GM12878 (cell line): Measurements from ENCODE around the gene REG1B.

ENCODE experiments used
- CBFB ChIP-seq: IDR thresholded peaks from 2 replicates; pipeline ENCODE4 v1.6.1; 2016; ENCODE audit warnings: antibody characterized with exemption, low read depth
- CHD2 ChIP-seq: IDR thresholded peaks from 2 replicates; pipeline ENCODE4 v1.6.1; 2011; ENCODE audit warnings: low read depth, low read length, improper control_type of control experiment, borderline replicate concordance
- CREM ChIP-seq: IDR thresholded peaks from 2 replicates; pipeline ENCODE4 v1.6.1; 2014; ENCODE audit warnings: antibody characterized with exemption, low read depth
- CTCF ChIP-seq, 3 experiments: IDR thresholded peaks in 2 of 3; conservative IDR thresholded peaks in 1 of 3; 2 replicates each; pipeline ENCODE4 v1.5.1; 2011; ENCODE audit warnings: low read depth in 3 of 3, low read length in 3 of 3, mild to moderate bottlenecking in 3 of 3, control low read depth in 2 of 3, moderate library complexity in 2 of 3, inconsistent platforms in 1 of 3, mixed read lengths in 1 of 3; ENCODE audit not compliant: control insufficient read depth in 2 of 3, insufficient read depth in 1 of 3; ENCODE audit errors: extremely low read depth in 1 of 3
- ESRRA ChIP-seq: IDR thresholded peaks from 2 replicates; pipeline ENCODE4 v1.6.1; 2012; ENCODE audit warnings: mild to moderate bottlenecking, low read length, improper control_type of control experiment
- MYC ChIP-seq: IDR thresholded peaks from 2 replicates; pipeline ENCODE4 v1.6.1; 2011; ENCODE audit warnings: mild to moderate bottlenecking, low read length, moderate library complexity, inconsistent platforms; ENCODE audit not compliant: insufficient read depth, insufficient replicate concordance, insufficient read length, severe bottlenecking
- RAD21 ChIP-seq: IDR thresholded peaks from 2 replicates; pipeline ENCODE4 v1.6.1; 2011; ENCODE audit warnings: mild to moderate bottlenecking, low read depth, low read length, moderate library complexity; ENCODE audit not compliant: insufficient read depth
- TCF12 ChIP-seq: IDR thresholded peaks from 2 replicates; pipeline ENCODE4 v1.6.1; 2011; ENCODE audit warnings: low read depth, mild to moderate bottlenecking, low read length
- ZNF24 ChIP-seq: fragments of 450-650 bp; IDR thresholded peaks from 2 replicates; pipeline ENCODE4 v1.6.1; 2017; ENCODE audit warnings: antibody characterized with exemption, mild to moderate bottlenecking

DNA sequence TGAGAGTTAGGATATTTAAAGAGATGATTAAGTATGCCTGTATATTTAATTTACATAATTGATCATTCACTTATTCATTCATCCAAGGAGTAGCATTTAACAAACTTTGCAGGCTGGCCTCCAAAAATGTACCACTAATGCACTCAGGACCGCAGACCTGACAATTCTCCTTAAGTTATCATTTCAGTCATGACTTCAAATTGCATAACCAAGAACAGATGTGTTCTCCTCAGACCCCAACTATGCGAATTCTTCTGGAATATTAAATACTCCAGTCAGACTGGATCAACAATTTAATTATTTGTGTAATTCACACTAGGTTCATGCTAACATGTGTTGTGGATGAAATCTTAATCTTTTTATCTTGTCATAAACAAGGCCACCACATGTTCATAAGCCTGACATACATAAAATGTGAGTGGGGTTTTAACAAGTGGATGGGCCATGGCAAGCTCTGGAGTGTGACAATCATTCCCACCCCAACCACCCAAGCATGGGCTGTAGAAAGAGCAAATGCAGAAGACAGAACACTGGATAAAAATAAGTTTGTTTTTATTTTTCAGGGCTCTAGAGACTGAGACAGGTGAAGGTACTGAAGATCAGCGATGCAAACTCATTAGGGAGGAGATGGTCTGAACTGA lies 3.2 kb downstream of the REG1B start:
- TF ChIP-seq CREM = no peak
- TF ChIP-seq ZNF24 = no peak
- TF ChIP-seq TCF12 = no peak
- TF ChIP-seq CHD2 = no peak
- TF ChIP-seq CTCF (IDR thresholded peaks at IDR 0.05 in 2 of 3, conservative IDR thresholded peaks at IDR 0.05 in 1 of 3; ENCODE audit: control insufficient read depth in 2 of 3, extremely low read depth in 1 of 3, insufficient read depth in 1 of 3, low read depth in 3 of 3, low read length in 3 of 3) = no peak
- no peak for TF ChIP-seq MYC
- TF ChIP-seq ESRRA = no peak
- no peak for TF ChIP-seq RAD21
- TF ChIP-seq CBFB = no peak
